Esophagus squamous epithelium (tissue), 5 donors: ENCODE data around the gene KCNK17. TPM values are rescaled to one million over a fixed set of nuclear protein-coding genes. Genes with fewer than 3 reads are reported as not detected.

Experiments used
- DNase-seq: peaks from one replicate; lab custom pipeline; 2025; lab: John Stamatoyannopoulos, UW
- H3K27ac ChIP-seq, 4 donors: fragments of 200-600 bp; sonication (generic); one replicate each; pipeline ENCODE4 v1.5.1; 2016 to 2019; ENCODE audit warnings: mild to moderate bottlenecking in 1 of 4
- H3K27me3 ChIP-seq, 4 donors: fragments of 200-600 bp; sonication (generic); 1 replicate in 3 of 4; 2 replicates in 1 of 4; pipeline versions ENCODE4 v1.5.1 to v1.6.0; 2017 to 2021; ENCODE audit warnings: antibody characterized with exemption in 1 of 4
- H3K36me3 ChIP-seq, 3 donors: fragments of 200-600 bp; sonication (generic); one replicate each; pipeline ENCODE4 v1.5.1; 2016 to 2019
- H3K4me1 ChIP-seq, 3 donors: fragments of 200-600 bp; sonication (generic); one replicate each; pipeline ENCODE4 v1.5.1; 2017 to 2019
- H3K4me3 ChIP-seq, 4 donors: fragments of 200-600 bp; sonication (generic); 1 replicate in 3 of 4; 2 replicates in 1 of 4; pipeline ENCODE4 v1.5.1; 2016 to 2019; ENCODE audit warnings: mild to moderate bottlenecking in 2 of 4, moderate library complexity in 1 of 4
- H3K9me3 ChIP-seq, 3 donors: fragments of 200-600 bp; sonication (generic); one replicate each; pipeline ENCODE4 v1.5.1; 2016 to 2019
- CTCF ChIP-seq, 6 experiments: fragments of 450-650 bp in 4 of 6; fragments of 200-600 bp in 2 of 6; sonication (generic) in 2 of 6; IDR thresholded peaks; one replicate each; pipeline ENCODE4 v1.5.1; 2016 to 2019; ENCODE audit warnings: antibody characterized with exemption in 6 of 6, mild to moderate bottlenecking in 4 of 6, moderate library complexity in 4 of 6
- POLR2A ChIP-seq, 4 donors: fragments of 450-650 bp; IDR thresholded peaks; one replicate each; pipeline ENCODE4 v1.6.1; 2017; ENCODE audit warnings: antibody characterized with exemption in 4 of 4, mild to moderate bottlenecking in 4 of 4, moderate library complexity in 3 of 4
- WGBS, 2 donors: methylation state at CpG; one replicate each; pipeline ENCODE4 v1.1.5; 2018; 5-methylcytosine and 5-hydroxymethylcytosine counted together
- intact Hi-C: fragments of 100-400 bp; cut with DNase I; formaldehyde crosslinking; loops from one replicate; pipeline ENCODE4 v1.15.0; 2022
- total RNA-seq, 4 donors: library from RNA; depleted of rRNA; stranded (reverse); fragments of >200 nt; gene quantifications; one replicate each; pipeline ENCODE4 v1.1.0, GENCODE V29; 2016
- donor health status: DM: yes; HTN: yes; CAD: no.

The KCNK17 gene
- total RNA-seq, 4 donors from 2014 or later, result 0.31 to 1.2 (median 1.1) TPM; not detected in 1

DNA sequence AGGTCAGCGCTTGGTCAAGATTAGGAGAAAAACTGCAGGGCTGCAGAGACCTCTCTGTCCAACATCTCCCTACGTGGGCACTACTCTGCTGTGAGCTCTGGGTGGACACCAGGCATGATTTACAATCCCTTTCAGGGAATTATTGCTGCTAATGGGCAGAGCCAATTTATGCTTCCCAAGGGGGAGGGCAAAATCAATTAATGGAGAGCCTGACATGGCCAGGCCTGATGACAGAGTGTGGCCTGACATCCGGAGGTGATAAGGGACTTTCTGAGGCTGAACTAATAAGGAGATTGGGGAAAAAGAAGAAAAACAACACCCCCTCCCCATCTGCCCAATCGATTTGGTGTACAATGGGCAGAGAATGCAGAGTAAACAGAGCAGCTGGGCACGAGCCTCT is 13.3 kb upstream of the KCNK17 start:
- Histone ChIP-seq H3K36me3 (no peaks in the 10 kb centered on the region), H3K4me1 (peaks cover 0 to 7% (median 0%) of the 10 kb centered on the region in 3 donors), H3K9me3 (no peaks in the 10 kb centered on the region), H3K4me3 (no peak overlapping the region), H3K27me3 (peaks cover 0 to 22% (median 0%) of the 10 kb centered on the region in 4 donors), H3K27ac (no peak overlapping the region)
- intact Hi-C loops, result no loop called here
- DNase-seq, result no peak
- TF ChIP-seq POLR2A (IDR thresholded peaks at IDR 0.05) (no peak), CTCF (IDR thresholded peaks at IDR 0.05) (no peak)
- 72 to 76% methylated on average over 4 to 5 of the region's 5 CpGs for WGBS, 2 donors

DNA sequence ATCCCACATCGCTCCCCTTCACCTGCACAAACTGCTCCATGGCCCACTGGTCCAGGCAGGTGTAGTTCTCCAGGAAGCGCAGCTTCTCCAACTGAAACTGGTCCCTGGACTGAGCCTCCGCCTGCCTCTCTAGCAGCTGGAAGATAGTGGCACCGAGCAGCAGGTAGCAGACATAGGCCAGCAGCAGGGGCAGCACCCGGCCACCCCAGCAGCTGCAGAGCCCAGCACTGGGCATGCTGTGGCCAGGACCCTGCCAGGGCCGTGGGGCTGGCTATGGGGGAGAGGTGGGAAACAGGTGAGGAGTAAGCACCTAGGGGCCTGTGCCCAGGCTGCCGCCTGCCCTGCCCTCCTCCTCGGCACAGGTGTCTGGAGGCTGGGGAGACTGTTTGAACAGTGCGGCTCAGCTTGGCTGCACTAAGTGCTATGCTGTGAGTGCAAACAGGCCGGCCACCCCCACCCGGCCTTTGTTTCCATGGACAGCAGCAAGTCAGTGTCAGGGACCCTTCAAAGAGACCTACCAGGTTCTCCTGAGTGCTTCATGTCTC is 8.2 kb upstream of the KCNK17 start, which contains the start of gene KCNK16:
Gene KCNK16, minus strand, starts transcription at position 397 of the 545 bp plus-strand sequence. Its CDS starts 162 bp downstream, at position 235.
- intact Hi-C loops, result no loop called here
- no peak within 1 kb of the TSS for H3K4me3 ChIP-seq
- no peaks in the 10 kb centered on the region for H3K4me1 ChIP-seq
- DNase-seq, result no peak
- H3K27ac ChIP-seq, result no peak within 1 kb of the TSS
- H3K9me3 ChIP-seq, result no peaks in the 10 kb centered on the region
- H3K36me3 ChIP-seq, result no peaks in the 10 kb centered on the region
- peaks cover 0 to 34% (median 0%) of the 10 kb centered on the region in 4 donors for H3K27me3 ChIP-seq
- WGBS, 2 donors, result 17 to 60% methylated on average over 1 to 2 of the region's 11 CpGs
- TF ChIP-seq POLR2A (IDR thresholded peaks at IDR 0.05), result no peak

- DNase-seq, result no peak
- H3K4me1 ChIP-seq, result no peaks in the 10 kb centered on the region
- intact Hi-C loops, result no loop called here
- no peak overlapping the region for H3K4me3 ChIP-seq
- TF ChIP-seq POLR2A (IDR thresholded peaks at IDR 0.05) (no peak), CTCF (IDR thresholded peaks at IDR 0.05) (no peak)
- H3K9me3 ChIP-seq, result no peaks in the 10 kb centered on the region
- 66 to 76% methylated on average over 5 of the region's 5 CpGs for WGBS, 2 donors
- no peak overlapping the region for H3K27ac ChIP-seq
- peaks cover 0 to 34% (median 0%) of the 10 kb centered on the region in 4 donors for H3K27me3 ChIP-seq
- no peaks in the 10 kb centered on the region for H3K36me3 ChIP-seq
These were observed 7.5 kb upstream of the KCNK17 start for GRCh38 chr6:39321761-39322160.

- no peak for DNase-seq
- intact Hi-C loops, result no loop called here
- H3K36me3 ChIP-seq, result no peaks in the 10 kb centered on the region
- no peak overlapping the region for H3K27ac ChIP-seq
- H3K27me3 ChIP-seq, result peaks cover 0 to 42% (median 0%) of the 10 kb centered on the region in 4 donors
- no peak overlapping the region for H3K4me3 ChIP-seq
- 67 to 73% methylated on average over 4 to 8 of the region's 10 CpGs for WGBS, 2 donors
- no peaks in the 10 kb centered on the region for H3K9me3 ChIP-seq
- no peaks in the 10 kb centered on the region for H3K4me1 ChIP-seq
- TF ChIP-seq CTCF (IDR thresholded peaks at IDR 0.05) (no peak), POLR2A (IDR thresholded peaks at IDR 0.05) (no peak)
These were observed 6.3 kb upstream of the KCNK17 start for GRCh38 chr6:39320363-39320984.

DNA sequence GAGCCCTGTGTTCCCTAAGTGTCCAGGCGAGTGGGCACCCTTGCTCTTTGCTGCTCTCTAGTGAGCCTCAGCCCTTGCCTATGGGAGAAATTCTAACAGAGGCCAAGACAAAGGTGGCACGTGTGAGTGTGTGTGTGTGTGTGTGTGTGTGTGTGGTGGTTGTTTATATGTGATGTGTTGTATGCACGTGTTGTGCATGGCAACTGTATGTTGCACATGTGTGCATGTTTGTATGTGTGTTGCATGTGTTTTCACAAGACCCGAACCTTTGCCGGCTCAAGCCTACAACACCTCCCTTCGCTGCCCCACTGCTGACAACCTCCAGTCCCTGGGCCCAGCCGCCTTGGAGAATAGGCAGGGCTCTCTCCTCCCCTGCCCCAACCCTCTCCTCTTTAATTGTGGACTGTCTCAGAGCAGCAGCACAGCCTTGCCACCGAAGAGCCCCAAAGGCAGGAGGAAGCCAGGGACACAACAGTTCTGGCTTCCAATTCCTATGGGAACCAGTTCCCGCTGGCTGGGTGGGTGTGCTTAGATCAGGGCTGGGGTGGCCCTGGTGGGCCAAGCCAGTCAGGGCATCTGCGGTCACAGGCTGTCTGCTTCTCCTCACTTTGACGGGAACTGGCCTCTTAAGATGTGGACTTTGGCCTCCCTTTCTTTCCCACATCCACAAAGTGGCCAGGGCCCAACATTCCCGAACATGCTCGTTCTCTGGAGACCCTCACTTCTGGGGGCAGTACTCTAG is 5.6 kb upstream of the KCNK17 start:
- no peak overlapping the region for H3K27ac ChIP-seq
- peaks cover 0 to 49% (median under 1%) of the 10 kb centered on the region in 4 donors for H3K27me3 ChIP-seq
- no peak for DNase-seq
- intact Hi-C loops, result loop anchor here (10.0 kb wide), 1 partner anchor 345 kb away; no protein-coding TSS in a partner anchor
- no peaks in the 10 kb centered on the region for H3K36me3 ChIP-seq
- no peak overlapping the region for H3K4me3 ChIP-seq
- H3K4me1 ChIP-seq, result no peaks in the 10 kb centered on the region
- H3K9me3 ChIP-seq, result no peaks in the 10 kb centered on the region
- 57 to 76% methylated on average over 12 to 13 of the region's 13 CpGs for WGBS, 2 donors
- TF ChIP-seq CTCF (IDR thresholded peaks at IDR 0.05) (no peak), POLR2A (IDR thresholded peaks at IDR 0.05) (no peak)
